T-cell (primary cell): ENCODE data around the gene OCSTAMP. TPM values are rescaled to one million over a fixed set of nuclear protein-coding genes. Genes with fewer than 3 reads are reported as not detected.

Source experiments
- ATAC-seq, 4 experiments: fragments of 200-7000 bp in 3 of 4; fragments of 150-1000 bp in 1 of 4; cut with Tn5 transposase; replicated peaks in 1 of 4; 1 replicate in 3 of 4; 2 replicates in 1 of 4; pipeline ENCODE4 v1.10.0; 2021; ENCODE audit warnings: moderate library complexity in 3 of 4, mild to moderate bottlenecking in 2 of 4, moderate number of reproducible peaks in 1 of 4
- CTCF ChIA-PET, 2 donors: fragments of 300-600 bp; sonication (Branson Sonifier 250); formaldehyde crosslinking; loops; one replicate each; lab custom pipeline; 2022; ENCODE audit warnings: antibody characterized with exemption in 2 of 2; lab: Charles Lee
- POLR2A ChIA-PET, 2 donors: fragments of 300-600 bp; sonication (Branson Sonifier 250); formaldehyde crosslinking; loops; one replicate each; lab custom pipeline; 2022; ENCODE audit warnings: antibody characterized with exemption in 2 of 2; lab: Charles Lee
- DNase-seq, 35 experiments: peaks; one replicate each; pipeline versions ENCODE4 v3.0.0 to v3.0.0-alpha.2; 2013 to 2023
- H3K27ac ChIP-seq: one replicate; pipeline ENCODE4 v1.5.1; 2013; ENCODE audit warnings: low read length
- H3K27me3 ChIP-seq, 2 experiments: replicated peaks in 1 of 2; 1 replicate in 1 of 2; 2 replicates in 1 of 2; pipeline versions ENCODE4 v1.6.1 to v1.7.0; 2013; ENCODE audit warnings: low read length in 1 of 2, mixed read lengths in 1 of 2; ENCODE audit not compliant: control insufficient read depth in 2 of 2, insufficient read depth in 2 of 2; ENCODE audit errors: extremely low read depth in 1 of 2
- H3K36me3 ChIP-seq, 2 donors: 1 replicate in 1 of 2; 2 replicates in 1 of 2; pipeline versions ENCODE4 v1.6.1 to v1.7.0; 2013; ENCODE audit warnings: low read length in 1 of 2; ENCODE audit not compliant: control insufficient read depth in 2 of 2, insufficient read depth in 1 of 2; ENCODE audit errors: extremely low read depth in 1 of 2
- H3K4me1 ChIP-seq, 2 experiments: 1 replicate in 1 of 2; 2 replicates in 1 of 2; pipeline versions ENCODE4 v1.6.1 to v1.7.0; 2013; ENCODE audit warnings: low read length in 2 of 2, mixed read lengths in 1 of 2; ENCODE audit not compliant: insufficient read depth in 2 of 2, control insufficient read depth in 1 of 2; ENCODE audit errors: extremely low read depth in 1 of 2
- H3K4me3 ChIP-seq, 2 donors: 1 replicate in 1 of 2; 2 replicates in 1 of 2; pipeline versions ENCODE4 v1.5.1 to v1.7.0; 2013; ENCODE audit warnings: mild to moderate bottlenecking in 2 of 2, low read length in 1 of 2, moderate library complexity in 1 of 2; ENCODE audit not compliant: control insufficient read depth in 1 of 2; ENCODE audit errors: extremely low read depth in 1 of 2
- H3K9me3 ChIP-seq: 2 replicates; pipeline ENCODE4 v1.7.0; 2013
- H3K27ac Mint-ChIP-seq, 2 donors: one replicate each; pipeline ENCODE4 v1.8.0; 2020 to 2021; ENCODE audit warnings: mild to moderate bottlenecking in 2 of 2, mixed read lengths in 2 of 2
- H3K27me3 Mint-ChIP-seq, 2 donors: one replicate each; pipeline ENCODE4 v1.8.0; 2021 to 2022; ENCODE audit warnings: mixed read lengths in 2 of 2
- H3K36me3 Mint-ChIP-seq: one replicate; pipeline ENCODE4 v1.8.0; 2021; ENCODE audit warnings: mixed read lengths
- H3K4me1 Mint-ChIP-seq, 3 donors: one replicate each; pipeline ENCODE4 v1.8.0; 2020 to 2022; ENCODE audit warnings: mixed read lengths in 3 of 3, mild to moderate bottlenecking in 1 of 3
- H3K4me3 Mint-ChIP-seq, 3 donors: one replicate each; pipeline ENCODE4 v1.8.0; 2020 to 2022; ENCODE audit warnings: mild to moderate bottlenecking in 3 of 3, mixed read lengths in 3 of 3, moderate library complexity in 3 of 3
- H3K9me3 Mint-ChIP-seq, 3 donors: one replicate each; pipeline ENCODE4 v1.8.0; 2020 to 2022; ENCODE audit warnings: mixed read lengths in 3 of 3
- WGBS: methylation state at CpG from one replicate; pipeline ENCODE4 v1.1.5; 2013; ENCODE audit warnings: missing lambda C conversion rate; ENCODE audit not compliant: insufficient coverage; 5-methylcytosine and 5-hydroxymethylcytosine counted together
- total RNA-seq, 35 experiments: library from RNA in 6 of 35; stranded (reverse) in 6 of 35; fragments of 120-200 nt in 1 of 35; gene quantifications; one replicate each; pipeline versions ENCODE4 v1.2.1 to v1.2.4 and lab custom pipeline; 2013 to 2026

The OCSTAMP gene
- total RNA-seq, 5 donors from 2014 or later (not counting 1 experiment from before 2014, with no cell fraction given): not detected

DNA sequence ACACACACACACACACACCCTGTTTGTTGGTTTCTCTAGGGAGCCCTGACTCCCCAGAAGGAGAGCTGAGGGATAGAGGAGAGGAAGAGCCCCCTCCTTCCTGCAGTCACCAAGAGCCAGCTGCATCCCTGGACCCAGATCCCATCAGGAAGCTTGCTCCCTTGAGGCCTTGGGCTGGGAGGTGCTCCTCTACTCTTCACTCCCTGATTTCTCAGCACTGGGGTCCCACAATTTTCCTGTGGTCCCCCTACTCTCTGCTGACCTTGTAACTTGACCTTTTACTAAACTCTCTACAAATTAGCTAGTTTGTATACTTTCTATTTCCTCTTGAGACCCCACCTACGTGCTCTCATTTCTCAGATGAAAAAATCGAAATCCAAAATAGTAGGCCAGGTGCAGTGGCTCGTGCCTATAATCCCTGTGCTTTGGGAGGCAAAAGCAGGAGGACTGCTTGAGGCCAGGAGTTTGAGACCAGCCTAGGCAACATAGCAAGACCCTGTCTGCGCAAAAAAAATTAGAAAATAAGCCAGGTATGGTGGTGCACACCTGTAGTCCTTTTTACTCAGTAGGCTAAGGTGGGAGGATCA is 5.0 kb upstream of the OCSTAMP start:
- Histone ChIP-seq H3K36me3 (no peaks in the 10 kb centered on the region), H3K4me3 (no peak overlapping the region), H3K4me1 (peaks cover 0 to 20% of the 10 kb centered on the region in 2 experiments), H3K27ac (no peak overlapping the region), H3K27me3 (no peaks in the 10 kb centered on the region), H3K9me3 (no peaks in the 10 kb centered on the region)
- no peak overlapping the region for H3K4me3 Mint-ChIP-seq
- ATAC-seq (no peak), DNase-seq (no peak)
- H3K27me3 Mint-ChIP-seq: no peaks in the 10 kb centered on the region
- H3K9me3 Mint-ChIP-seq: no peaks in the 10 kb centered on the region
- H3K27ac Mint-ChIP-seq: no peak overlapping the region
- peaks cover 17 to 20% (median 19%) of the 10 kb centered on the region in 3 donors for H3K4me1 Mint-ChIP-seq
- POLR2A ChIA-PET: no interaction called here
- CTCF ChIA-PET: no interaction called here
- H3K36me3 Mint-ChIP-seq: no peaks in the 10 kb centered on the region
- WGBS: 93% methylated on average over 3 of the region's 4 CpGs

DNA sequence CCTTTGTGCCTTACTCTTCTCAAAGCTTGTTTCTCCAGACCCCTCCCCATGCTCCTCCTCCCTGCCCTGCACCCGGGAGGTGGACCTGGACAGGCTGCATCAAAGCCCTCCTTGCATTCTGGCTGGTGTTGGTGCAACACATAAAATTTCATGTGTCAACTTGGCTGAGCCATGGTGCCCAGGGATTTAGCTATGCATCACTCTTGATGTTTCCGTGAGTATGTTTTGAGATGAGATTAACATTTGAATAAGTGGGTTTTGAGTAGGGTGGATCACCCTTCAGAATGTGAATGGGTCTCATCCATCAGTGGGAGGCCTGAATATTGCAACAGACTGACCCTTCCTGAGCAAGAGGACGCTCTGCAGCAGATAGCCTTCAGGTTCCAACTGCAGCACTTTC is 4.4 kb upstream of the OCSTAMP start:
- Mint-ChIP-seq H3K9me3 (no peaks in the 10 kb centered on the region), H3K36me3 (no peaks in the 10 kb centered on the region), H3K27me3 (no peaks in the 10 kb centered on the region), H3K27ac (no peak overlapping the region), H3K4me3 (no peak overlapping the region), H3K4me1 (peaks cover 15 to 20% (median 17%) of the 10 kb centered on the region in 3 donors)
- H3K27ac ChIP-seq: no peak overlapping the region
- ATAC-seq (no peak), DNase-seq (no peak)
- H3K4me3 ChIP-seq: no peak overlapping the region
- no peaks in the 10 kb centered on the region for H3K36me3 ChIP-seq
- H3K27me3 ChIP-seq: peaks cover 0 to 2% of the 10 kb centered on the region in 2 experiments
- H3K9me3 ChIP-seq: no peaks in the 10 kb centered on the region
- CTCF ChIA-PET: no interaction called here
- 77% methylated on average over 2 of the region's 3 CpGs for WGBS
- POLR2A ChIA-PET: no interaction called here
- peaks cover 0 to 20% of the 10 kb centered on the region in 2 experiments for H3K4me1 ChIP-seq

DNA sequence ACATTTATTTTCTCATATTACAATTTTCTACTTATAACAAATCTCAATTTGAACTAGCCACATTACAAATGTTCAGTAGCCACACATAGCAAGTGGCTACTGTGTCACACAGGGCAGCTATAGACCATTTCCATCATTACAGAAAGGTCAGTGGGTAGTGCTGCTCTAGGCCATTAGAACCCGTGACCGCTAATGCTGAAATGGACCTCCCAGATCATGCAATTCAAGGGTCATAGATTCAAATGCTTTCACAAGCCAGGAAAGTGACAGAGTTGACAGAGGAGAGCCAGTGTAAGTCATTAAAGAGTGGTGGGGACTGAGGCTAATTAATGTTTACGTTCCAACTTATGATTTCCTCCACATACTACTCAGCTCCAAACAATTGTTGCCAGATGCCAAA is 3.5 kb upstream of the OCSTAMP start:
- Histone ChIP-seq H3K36me3 (no peaks in the 10 kb centered on the region), H3K4me1 (peaks cover 0 to 20% of the 10 kb centered on the region in 2 experiments), H3K4me3 (no peak overlapping the region), H3K27ac (no peak overlapping the region), H3K9me3 (no peaks in the 10 kb centered on the region), H3K27me3 (peaks cover 0 to 2% of the 10 kb centered on the region in 2 experiments)
- Mint-ChIP-seq H3K27me3 (no peaks in the 10 kb centered on the region), H3K27ac (no peak overlapping the region), H3K4me1 (peaks cover 15 to 20% (median 17%) of the 10 kb centered on the region in 3 donors), H3K36me3 (no peaks in the 10 kb centered on the region), H3K4me3 (no peak overlapping the region), H3K9me3 (no peaks in the 10 kb centered on the region)
- POLR2A ChIA-PET: no interaction called here
- no peak for ATAC-seq
- no peak for DNase-seq
- no CpG with 5 or more reads among the region's 3 CpGs for WGBS
- CTCF ChIA-PET: no interaction called here

DNA sequence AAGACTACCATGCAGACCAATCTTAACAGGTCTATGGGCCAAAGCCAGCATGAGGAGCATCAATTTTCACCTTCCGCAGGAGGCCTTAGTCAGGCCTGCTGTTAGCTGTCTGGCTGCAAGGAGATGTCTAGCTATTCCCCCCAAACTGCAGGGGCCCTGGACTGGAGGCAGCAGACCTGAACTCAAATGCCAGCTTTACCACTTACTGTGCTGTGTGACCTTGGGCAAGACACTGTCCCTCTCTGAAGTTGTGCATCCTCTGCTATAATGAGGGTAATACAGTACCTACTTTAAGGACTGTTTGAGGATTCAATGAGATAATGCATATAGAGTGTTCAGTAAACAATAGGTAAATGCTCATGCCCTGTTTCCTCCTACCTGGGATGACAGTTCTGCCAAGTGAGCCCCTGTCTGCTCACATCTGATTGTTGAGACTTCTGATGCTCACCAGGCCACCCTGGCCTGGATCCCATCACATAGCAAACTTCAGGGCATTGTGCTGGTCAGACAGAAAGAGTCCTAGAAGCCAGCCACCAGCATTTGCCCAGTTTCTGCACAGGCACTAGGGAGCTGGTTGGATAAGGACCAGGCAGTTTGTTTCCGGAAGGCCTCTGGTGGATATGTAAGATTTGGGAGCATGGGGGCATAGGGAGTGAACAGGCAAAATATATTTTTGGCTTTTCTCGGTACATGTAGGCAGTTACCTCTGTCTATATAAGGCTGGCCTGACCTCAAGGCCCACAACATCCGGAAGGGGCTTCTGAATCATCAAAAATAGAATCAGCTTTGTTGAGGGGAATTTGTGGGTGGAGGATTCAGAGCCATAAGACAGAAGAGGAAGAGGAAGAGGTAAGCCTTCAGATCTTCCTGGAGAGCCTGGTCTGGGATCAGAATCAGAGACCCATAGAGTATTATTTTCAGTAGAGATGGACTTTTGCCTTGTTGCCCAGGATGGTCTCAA is 2.3 kb upstream of the OCSTAMP start:
- no peak overlapping the region for H3K4me3 ChIP-seq
- DNase-seq: peak in 7 of 35 experiments; percentile 3 to 50 (median 6)
- H3K27ac ChIP-seq: no peak overlapping the region
- Mint-ChIP-seq H3K9me3 (no peaks in the 10 kb centered on the region), H3K27me3 (no peaks in the 10 kb centered on the region), H3K27ac (peak overlapping the region in 1 of 2 donors; percentile 12), H3K4me1 (peaks cover 15 to 20% (median 17%) of the 10 kb centered on the region in 3 donors), H3K36me3 (no peaks in the 10 kb centered on the region), H3K4me3 (peak overlapping the region in 2 of 3 donors; percentile 14 to 55)
- ChIA-PET POLR2A (interaction anchor here in 1 of 2 donors (0.6 kb wide), 1 partner anchor 12 kb away, joined by 3 read pairs; no protein-coding TSS in a partner anchor), CTCF (no interaction called here)
- no peaks in the 10 kb centered on the region for H3K36me3 ChIP-seq
- H3K4me1 ChIP-seq: peaks cover 0 to 20% of the 10 kb centered on the region in 2 experiments
- 100% methylated on average over 1 of the region's 4 CpGs for WGBS
- no peaks in the 10 kb centered on the region for H3K9me3 ChIP-seq
- ATAC-seq: peak; percentile 68 to 87 (median 76)
- peaks cover 0 to 2% of the 10 kb centered on the region in 2 experiments for H3K27me3 ChIP-seq

DNA sequence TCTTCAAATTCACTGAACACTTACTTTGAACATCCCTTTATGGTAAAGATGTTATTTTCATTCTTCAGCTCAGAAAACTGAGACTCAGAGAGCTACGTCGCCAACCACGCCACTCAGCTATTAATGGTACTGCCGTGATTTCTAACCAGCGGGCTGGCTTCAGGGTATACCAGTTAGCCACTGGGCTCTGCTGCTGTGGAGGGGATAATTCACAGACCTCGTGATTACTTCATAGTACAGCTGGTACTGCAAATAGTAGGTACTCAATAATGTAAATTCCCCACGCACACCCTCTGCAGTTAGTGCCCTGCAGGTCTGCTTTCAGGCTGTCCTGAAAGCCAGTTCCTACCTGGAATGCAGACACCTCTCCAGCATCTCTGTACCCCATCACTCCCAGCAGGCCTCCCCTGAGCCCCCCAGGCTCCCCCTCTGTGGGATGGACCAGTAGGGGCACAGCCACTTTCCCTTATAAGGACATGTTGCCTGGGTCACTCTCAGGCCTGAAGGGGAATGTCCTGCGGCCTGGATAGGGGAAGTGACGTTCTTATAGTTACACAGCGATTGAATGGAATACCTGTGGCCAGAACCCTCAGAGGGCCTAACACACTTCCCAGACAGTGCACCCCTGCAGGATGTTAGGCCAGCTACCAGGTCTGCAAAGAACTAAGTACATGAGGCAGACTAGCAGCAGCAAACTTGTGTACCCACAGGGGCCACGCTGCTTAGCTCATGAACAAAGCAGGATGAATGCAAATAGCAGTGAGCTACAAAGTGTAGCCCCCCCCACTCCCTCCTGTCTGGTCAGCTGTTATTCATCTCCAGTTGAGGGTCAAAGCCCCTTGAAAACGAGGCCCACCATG is 1.3 kb upstream of the OCSTAMP start:
- Histone ChIP-seq H3K4me1 (peaks cover 0 to 22% of the 10 kb centered on the region in 2 experiments), H3K36me3 (no peaks in the 10 kb centered on the region), H3K9me3 (no peaks in the 10 kb centered on the region), H3K4me3 (no peak overlapping the region), H3K27ac (no peak overlapping the region), H3K27me3 (peaks cover 0 to 2% of the 10 kb centered on the region in 2 experiments)
- ChIA-PET CTCF (interaction anchor here in 1 of 2 donors (0.6 kb wide), 1 partner anchor 123 kb away, joined by 4 read pairs; no protein-coding TSS in a partner anchor), POLR2A (interaction anchor here in 1 of 2 donors (0.6 kb wide), 1 partner anchor 13 kb away, joined by 3 read pairs; no protein-coding TSS in a partner anchor)
- Mint-ChIP-seq H3K4me3 (no peak overlapping the region), H3K9me3 (no peaks in the 10 kb centered on the region), H3K36me3 (no peaks in the 10 kb centered on the region), H3K27me3 (no peaks in the 10 kb centered on the region), H3K27ac (no peak overlapping the region), H3K4me1 (peaks cover 15 to 20% (median 17%) of the 10 kb centered on the region in 3 donors)
- DNase-seq: no peak
- ATAC-seq: no peak
- WGBS: 87% methylated on average over 10 of the region's 12 CpGs
